ENCODE data around the gene KLF3. TPM values are rescaled to one million over a fixed set of nuclear protein-coding genes. Genes with fewer than 3 reads are reported as not detected.
A peak's percentile ranks its signal among the peaks of the same experiment; 100 is the strongest.

KLF3 gene
- total RNA-seq, 1 donor from 2014 or later = 39.2 TPM

DNA sequence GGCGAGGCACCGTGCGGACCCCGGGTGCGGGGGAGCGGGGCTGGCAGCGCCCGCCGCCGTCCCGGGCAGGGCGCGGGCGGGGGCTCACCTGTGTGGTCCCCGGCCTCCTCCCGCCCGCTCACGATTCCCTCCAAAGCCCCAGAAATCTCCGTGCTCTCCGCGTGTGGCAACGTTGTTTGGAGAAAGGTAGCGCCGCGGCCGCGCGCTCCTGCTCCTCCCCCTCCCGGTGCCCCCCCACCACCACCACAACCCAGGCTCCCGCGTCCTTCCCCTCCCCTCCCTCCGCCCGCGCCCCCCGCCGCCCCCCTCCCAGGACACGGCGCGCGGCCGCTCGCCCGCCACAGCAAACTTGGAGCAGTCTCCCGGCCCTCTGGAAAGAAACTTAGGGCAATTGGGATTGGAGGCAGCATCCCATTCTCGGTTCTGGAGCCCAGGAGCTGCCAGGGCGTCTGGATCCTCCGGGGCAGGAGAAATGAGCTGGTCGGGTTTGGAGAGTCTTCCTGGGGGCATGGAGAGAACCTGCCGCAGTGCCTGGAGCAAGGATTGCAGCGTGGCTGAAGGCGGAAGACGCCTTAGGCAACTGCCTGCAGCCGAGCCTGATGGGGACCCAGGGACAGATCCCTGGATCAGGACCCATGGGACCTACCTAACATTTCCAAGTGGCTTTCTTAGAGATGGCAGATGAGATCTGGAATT is 855 bp downstream of the KLF3 start:
- peak overlapping the region; percentile 87 for H3K4me3 ChIP-seq (ENCODE audit: low read depth, low read length)
- no peak for DNase-seq (ENCODE audit: low read depth)
- H3K36me3 ChIP-seq (ENCODE audit: control insufficient read depth, insufficient read depth, low read length) = no peaks in the 10 kb centered on the region
- no peaks in the 10 kb centered on the region for H3K27me3 ChIP-seq (ENCODE audit: control insufficient read depth, insufficient read depth, low read length)
- TF ChIP-seq, protein P1, sequence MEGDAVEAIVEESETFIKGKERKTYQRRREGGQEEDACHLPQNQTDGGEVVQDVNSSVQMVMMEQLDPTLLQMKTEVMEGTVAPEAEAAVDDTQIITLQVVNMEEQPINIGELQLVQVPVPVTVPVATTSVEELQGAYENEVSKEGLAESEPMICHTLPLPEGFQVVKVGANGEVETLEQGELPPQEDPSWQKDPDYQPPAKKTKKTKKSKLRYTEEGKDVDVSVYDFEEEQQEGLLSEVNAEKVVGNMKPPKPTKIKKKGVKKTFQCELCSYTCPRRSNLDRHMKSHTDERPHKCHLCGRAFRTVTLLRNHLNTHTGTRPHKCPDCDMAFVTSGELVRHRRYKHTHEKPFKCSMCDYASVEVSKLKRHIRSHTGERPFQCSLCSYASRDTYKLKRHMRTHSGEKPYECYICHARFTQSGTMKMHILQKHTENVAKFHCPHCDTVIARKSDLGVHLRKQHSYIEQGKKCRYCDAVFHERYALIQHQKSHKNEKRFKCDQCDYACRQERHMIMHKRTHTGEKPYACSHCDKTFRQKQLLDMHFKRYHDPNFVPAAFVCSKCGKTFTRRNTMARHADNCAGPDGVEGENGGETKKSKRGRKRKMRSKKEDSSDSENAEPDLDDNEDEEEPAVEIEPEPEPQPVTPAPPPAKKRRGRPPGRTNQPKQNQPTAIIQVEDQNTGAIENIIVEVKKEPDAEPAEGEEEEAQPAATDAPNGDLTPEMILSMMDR (IDR thresholded peaks at IDR 0.05; ENCODE audit: insufficient read depth, low read length, poor library complexity, severe bottlenecking) = no peak

DNA sequence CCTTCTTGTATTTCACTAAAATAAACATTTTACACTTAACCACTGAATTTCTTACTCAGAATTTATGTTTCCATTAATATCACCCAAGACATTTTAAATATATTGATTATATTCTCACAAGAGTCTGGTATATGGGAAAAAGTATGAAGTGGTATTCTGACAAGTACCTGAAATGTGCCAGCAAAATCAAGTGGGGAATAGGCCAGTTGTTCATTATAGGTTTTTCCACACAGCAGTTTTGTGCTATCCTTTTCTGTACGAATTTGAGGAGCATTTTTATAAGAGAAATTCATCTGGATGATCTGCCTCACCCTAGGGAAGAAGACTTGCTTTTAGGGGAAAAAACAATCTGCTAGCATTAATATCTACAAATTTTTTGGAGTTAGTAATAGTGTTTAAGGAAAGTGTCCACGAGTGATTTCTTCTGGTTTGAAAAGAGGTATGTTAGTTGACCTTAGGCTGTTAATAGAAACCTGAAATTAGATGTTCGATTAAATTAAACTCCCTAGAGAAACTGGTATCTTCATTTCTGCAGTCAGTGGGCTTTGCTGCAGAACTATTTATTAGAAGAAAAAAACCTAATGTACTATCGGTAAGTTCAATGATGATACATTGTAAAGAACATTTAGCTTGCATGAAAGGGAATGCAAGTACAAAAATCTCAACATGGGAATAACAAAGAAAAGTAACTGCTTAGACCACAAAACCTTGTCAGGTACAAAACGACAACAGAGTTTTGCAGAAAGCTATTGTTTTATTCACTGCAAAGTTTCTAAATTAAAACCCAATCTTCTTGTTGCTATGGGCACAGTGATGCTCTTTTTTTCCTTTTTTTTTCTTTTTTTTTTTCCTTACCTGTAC is 1.8 kb downstream of the KLF3 start:
- DNase-seq (ENCODE audit: low read depth) = no peak
- TF ChIP-seq, protein P1 (IDR thresholded peaks at IDR 0.05; ENCODE audit: insufficient read depth, low read length, poor library complexity, severe bottlenecking) = no peak
- H3K27me3 ChIP-seq (ENCODE audit: control insufficient read depth, insufficient read depth, low read length) = no peaks in the 10 kb centered on the region

DNA sequence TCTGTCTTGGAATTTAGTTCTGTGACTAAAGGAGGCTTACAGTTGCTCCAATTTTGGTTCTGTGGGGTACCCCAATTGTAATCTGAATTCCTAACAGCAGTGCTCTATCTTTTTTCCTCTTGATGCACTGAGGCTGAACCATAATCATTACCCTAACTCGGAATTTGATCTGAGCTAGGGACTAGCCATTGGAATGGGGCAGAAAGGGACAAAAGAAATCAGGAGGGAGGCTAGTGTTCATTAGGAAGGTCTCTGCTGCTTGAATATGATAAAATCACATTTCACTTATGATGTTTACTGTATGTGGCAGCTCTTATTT is 2.7 kb downstream of the KLF3 start:
- peak overlapping the region; percentile 87 for H3K4me3 ChIP-seq (ENCODE audit: low read depth, low read length)
- H3K36me3 ChIP-seq (ENCODE audit: control insufficient read depth, insufficient read depth, low read length) = no peaks in the 10 kb centered on the region
- TF ChIP-seq, protein P1 (IDR thresholded peaks at IDR 0.05; ENCODE audit: insufficient read depth, low read length, poor library complexity, severe bottlenecking) = no peak
- DNase-seq (ENCODE audit: low read depth) = no peak
- H3K27me3 ChIP-seq (ENCODE audit: control insufficient read depth, insufficient read depth, low read length) = no peaks in the 10 kb centered on the region

More for the DNA sequence above, 1.8 kb downstream of the KLF3 start:
- no peaks in the 10 kb centered on the region for H3K36me3 ChIP-seq (ENCODE audit: control insufficient read depth, insufficient read depth, low read length)
- peak overlapping the region; percentile 87 for H3K4me3 ChIP-seq (ENCODE audit: low read depth, low read length)

DNA sequence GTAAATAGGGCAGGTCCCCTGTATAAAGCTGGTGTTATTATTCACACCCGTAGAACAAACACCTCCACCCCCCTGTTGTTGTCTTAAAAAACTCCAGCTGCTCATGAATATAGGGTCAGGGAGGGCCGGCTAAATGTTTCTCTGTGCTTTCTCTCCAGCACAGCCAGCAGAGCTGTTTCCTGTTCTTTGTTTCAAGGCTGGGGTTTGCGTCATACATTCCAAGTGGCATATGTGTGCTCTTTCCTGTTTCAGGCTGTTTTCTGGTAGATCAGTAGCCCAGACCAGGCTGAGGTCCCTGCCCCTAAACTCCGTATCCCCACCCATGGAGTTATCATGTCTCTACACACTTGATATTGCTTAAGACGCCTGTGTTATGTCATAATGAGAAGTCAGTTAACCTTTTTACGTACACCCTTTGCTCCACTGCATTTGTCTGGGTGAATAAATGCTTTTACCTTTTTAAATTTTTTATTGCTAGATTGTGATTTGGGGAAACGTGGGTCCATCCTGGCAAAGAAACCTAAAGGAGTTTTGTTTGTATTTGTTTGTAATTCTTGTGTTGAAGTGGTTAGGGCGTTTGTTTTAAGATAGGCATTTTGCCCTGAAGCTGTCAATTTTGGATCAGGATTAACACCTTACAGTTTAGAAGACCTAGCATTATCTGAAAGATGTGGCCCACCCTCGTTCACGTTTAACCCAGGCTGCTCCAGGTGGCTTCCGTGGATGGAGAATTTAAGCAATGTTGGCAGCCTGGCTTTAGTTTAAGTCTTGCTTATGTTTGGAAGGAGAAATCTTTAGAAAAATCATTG is 3.3 kb downstream of the KLF3 start:
- no peaks in the 10 kb centered on the region for H3K27me3 ChIP-seq (ENCODE audit: control insufficient read depth, insufficient read depth, low read length)
- peak overlapping the region; percentile 87 for H3K4me3 ChIP-seq (ENCODE audit: low read depth, low read length)
- TF ChIP-seq, protein P1 (IDR thresholded peaks at IDR 0.05; ENCODE audit: insufficient read depth, low read length, poor library complexity, severe bottlenecking) = no peak
- H3K36me3 ChIP-seq (ENCODE audit: control insufficient read depth, insufficient read depth, low read length) = no peaks in the 10 kb centered on the region
- DNase-seq (ENCODE audit: low read depth) = peak; percentile 96

DNA sequence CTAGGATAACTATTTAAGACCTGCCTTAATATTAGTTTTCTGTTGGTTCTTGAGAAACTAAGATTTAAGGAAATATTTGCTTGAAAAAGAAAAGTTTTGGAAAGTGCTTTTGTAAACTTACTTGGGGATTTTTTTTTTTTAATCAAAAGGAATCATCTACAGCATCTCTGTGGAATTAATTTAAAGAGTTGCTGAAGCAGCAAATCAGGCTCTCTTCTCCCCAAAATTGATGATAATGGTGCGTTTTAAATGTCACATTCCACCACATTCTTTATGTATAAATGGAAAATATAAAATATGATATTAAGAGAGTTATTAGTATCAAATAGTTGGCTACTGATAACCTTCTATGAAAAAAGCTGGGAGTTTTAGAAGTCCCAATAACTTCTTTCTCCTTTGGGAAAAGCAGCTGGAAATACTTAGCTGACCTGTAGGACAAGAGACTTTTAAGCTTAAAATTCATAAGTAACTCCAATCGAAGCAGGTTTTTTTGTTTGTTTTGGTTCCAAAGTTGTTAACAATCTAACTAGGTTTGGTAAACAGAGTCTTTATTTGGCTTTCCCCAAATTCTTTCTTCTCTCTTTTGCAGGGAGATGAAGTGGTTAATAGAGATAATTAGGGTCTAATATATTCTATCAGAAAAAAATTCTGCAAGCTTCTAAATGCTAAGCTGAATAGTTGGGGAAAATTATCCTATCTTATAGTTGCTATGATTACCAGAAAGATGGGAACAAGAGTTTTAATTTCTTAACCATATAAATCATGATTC is 4.4 kb downstream of the KLF3 start:
- TF ChIP-seq, protein P1 (IDR thresholded peaks at IDR 0.05; ENCODE audit: insufficient read depth, low read length, poor library complexity, severe bottlenecking) = no peak
- no peaks in the 10 kb centered on the region for H3K36me3 ChIP-seq (ENCODE audit: control insufficient read depth, insufficient read depth, low read length)
- no peak overlapping the region for H3K4me3 ChIP-seq (ENCODE audit: low read depth, low read length)
- no peak for DNase-seq (ENCODE audit: low read depth)
- no peaks in the 10 kb centered on the region for H3K27me3 ChIP-seq (ENCODE audit: control insufficient read depth, insufficient read depth, low read length)

Data from kidney epithelial cell (primary cell).